ENCODE data around the gene IFI16.
"Not testable (repeated sequence)": the region's sequence is repeated elsewhere in the genome, so short reads cannot be mapped to it uniquely, and the experiment has no call there.

Gene IFI16

GRCh38 chr1:159009704-159010361 is at the start of gene IFI16:
Gene IFI16, plus strand, starts transcription at chr1:159009907. Its CDS starts 4,774 bp downstream, at chr1:159014681.
- peak; percentile 56 for DNase-seq (ENCODE audit: low read depth in 2 of 2)

GRCh38 chr1:158961178-158961577 is 48.5 kb upstream of the IFI16 start:
- DNase-seq (ENCODE audit: low read depth in 2 of 2): no peak

- no peak for DNase-seq (ENCODE audit: low read depth in 2 of 2)
These were observed 46.7 kb upstream of the IFI16 start for GRCh38 chr1:158962983-158963382.

- DNase-seq (ENCODE audit: low read depth in 2 of 2): no peak
These were observed 40.5 kb upstream of the IFI16 start for GRCh38 chr1:158969166-158969565.

DNA sequence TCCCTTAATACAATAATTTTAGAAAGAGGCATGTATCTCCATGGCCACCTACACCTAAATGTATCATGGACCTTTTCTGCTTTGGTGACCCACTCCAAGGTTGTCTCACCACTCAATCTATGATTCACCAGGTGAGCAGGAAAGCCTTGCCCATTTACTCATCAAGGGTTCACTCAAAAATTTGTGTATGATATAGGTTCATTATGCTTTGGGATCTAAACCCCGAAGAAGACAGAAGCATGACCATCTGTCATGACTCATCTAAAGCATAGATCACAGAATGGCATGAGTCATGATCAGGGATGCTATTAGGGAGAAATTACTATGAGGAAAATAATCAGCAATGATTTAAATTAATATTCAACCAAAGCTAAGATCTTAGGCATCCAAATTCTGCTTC is 39.9 kb upstream of the IFI16 start:
- DNase-seq (ENCODE audit: low read depth in 2 of 2): peak in 1 of 2 donors; percentile 20

- DNase-seq (ENCODE audit: low read depth in 2 of 2): no peak
These were observed 36.9 kb upstream of the IFI16 start for GRCh38 chr1:158972841-158973240.

DNA sequence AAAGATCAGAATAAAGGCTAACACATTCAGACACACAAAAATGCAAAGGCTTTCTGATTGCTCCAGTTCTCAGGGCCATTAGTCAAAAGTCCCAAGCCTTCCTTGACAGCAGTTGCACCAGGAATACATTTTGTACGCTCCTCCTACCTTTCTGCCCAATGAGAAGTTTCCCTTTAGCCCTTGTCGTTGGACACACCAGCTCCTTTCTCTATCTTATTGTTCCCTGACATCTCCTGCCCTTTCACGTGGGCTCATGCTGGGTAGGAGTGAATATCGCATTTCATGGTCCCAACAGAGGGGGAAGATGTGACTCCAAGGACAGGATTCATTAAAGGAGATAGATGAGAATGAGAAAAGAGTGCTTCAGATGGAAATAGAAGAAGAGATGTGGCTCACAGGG is 33.5 kb upstream of the IFI16 start:
- no peak for DNase-seq (ENCODE audit: low read depth in 2 of 2)

DNA sequence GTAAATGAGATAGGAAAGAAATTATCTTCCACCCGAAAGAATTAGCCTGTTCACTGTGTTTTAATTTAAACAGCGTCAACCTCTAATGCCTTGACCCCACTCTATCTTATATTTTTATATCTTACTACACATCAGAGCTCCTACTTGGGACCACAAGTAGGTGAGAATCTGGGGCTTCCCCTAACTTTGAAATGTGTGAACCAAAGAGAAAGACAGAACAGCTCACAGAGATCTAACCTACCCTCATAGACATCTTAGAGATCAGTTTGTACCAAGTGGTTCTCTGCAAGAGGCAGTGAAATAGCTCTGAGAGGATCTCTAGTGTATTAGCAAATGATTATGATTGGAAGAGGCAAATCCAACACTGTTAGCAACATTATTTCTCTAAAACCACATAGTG is 31.0 kb upstream of the IFI16 start:
- no peak for DNase-seq (ENCODE audit: low read depth in 2 of 2)

DNA sequence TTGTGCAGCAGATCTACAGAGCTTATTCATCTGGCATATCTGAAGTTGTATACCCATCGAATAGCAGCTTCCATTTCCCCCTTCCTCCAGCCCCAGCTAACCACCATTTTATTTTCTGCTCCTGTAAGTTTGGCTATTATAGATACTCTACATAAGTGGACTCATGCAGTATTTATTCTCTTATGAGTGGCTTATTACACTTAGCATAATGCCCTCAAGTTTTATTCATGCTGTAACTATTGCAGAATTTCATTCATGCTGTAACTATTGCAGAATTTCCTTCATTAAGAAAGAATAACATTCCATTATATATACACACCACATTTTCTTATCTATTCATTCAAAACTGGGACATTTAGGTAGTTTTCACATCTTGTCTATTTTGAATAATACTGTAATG is 30.5 kb upstream of the IFI16 start:
- DNase-seq (ENCODE audit: low read depth in 2 of 2): no peak

DNA sequence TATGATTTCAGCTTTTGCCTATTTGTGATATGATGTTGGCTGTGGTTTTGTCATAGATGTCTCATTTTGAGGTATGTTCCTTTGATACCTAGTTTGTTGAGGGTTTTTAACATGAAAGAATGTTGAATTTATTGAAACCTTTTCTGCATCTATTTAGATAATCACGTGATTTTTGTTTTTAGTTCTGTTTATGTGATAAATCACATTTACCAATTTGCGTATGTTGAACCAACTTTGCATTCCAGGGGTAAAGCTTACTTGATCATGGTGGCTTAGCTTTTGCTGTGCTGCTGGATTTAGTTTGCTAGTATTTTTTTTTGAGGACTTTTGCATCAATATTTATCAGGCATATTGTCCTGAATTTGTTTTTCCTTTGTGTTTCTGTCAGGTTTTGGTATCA is 26.5 kb upstream of the IFI16 start:
- DNase-seq (ENCODE audit: low read depth in 2 of 2): no peak

DNA sequence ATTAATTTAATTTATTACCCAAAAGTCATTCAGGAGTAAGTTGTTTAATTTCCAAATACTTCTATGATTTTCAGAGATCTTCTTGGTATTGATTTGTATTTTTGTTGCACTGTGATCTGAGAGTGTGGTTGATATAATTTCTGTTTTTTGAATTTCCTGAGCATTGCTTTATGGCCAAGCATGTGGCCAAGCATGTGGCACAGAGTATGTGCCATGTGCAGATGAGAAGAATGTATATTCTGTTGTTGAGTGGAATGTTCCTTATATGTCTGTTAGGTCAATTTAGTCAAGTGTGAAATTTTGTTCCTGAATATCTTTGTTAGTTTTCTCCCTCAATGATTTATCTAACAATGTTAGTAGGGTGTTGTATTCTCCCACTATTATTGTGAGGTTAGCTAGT is 25.3 kb upstream of the IFI16 start:
- no peak for DNase-seq (ENCODE audit: low read depth in 2 of 2)

DNA sequence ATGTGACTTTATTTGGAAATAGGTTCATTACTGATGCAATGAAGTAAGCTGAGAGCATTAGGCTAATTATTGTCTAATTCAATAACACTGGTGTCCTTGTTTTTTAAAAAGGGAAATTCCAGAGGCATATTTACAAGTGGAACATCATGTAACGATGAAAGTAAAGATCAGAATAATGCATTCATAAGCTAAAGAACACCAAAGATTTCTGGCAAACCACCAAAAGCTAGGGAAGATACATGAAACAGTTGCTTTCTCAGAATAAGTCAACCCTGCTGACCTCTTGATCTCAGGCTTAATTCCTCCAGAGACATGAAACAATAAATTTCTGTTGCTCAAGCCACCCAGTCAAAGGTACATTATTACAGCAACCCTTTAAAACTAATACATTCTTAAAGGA is 20.3 kb upstream of the IFI16 start:
- DNase-seq (ENCODE audit: low read depth in 2 of 2): no peak

GRCh38 chr1:158992787-158993312 is 16.9 kb upstream of the IFI16 start:
- no peak for DNase-seq (ENCODE audit: low read depth in 2 of 2)

DNA sequence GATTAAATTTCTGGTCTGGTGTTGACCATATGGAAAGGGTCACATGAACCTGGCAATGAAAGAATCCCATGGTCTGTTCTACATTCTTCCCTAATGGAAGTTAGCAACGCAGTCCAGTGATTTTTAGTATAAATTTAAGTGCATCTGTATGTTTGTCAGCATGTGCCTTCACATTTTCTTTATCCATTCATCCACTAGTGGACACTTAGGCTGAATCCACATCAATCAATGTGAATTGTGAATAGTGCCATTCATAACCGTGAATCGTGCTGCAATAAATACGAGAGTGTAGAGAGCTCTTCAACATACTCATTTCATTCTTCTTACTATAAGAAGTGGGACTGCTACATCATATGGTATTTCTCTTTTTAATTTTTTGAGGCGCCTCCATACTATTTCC is 12.7 kb upstream of the IFI16 start:
- DNase-seq (ENCODE audit: low read depth in 2 of 2): no peak

DNA sequence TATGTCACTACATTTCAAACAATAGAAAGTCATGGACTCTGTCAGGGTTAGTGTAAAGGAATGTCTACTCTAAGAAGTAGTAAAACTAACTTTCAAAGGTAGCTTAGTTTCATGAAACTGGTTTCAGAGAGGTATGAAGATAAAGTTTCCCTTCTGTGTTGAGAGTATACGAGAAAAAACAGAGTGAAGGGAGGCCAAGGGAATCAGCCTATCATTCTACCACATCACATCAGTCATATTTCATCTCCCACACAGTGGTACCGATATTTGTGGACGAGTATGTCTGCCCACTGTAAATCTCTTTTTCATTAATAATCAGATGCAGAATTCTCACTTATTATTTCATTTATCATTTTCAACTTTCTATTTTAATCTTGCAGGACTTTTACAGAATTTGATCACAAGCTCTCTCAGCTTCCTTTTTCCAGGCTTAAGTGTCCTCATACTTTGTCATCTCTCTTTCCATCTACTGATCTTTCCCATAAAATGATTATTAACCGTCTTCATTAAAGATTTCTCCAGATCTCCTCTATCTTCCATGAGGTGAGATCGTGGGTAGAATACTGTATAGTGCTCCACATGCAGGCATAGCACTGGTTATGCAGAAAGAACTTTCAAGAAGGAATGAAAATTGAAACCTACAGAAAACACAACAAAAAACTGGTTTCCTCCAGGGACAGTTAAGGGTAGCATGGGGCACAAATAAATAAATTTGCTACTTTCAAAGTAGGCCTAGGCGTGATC is 11.5 kb upstream of the IFI16 start:
- no peak for DNase-seq (ENCODE audit: low read depth in 2 of 2)

DNA sequence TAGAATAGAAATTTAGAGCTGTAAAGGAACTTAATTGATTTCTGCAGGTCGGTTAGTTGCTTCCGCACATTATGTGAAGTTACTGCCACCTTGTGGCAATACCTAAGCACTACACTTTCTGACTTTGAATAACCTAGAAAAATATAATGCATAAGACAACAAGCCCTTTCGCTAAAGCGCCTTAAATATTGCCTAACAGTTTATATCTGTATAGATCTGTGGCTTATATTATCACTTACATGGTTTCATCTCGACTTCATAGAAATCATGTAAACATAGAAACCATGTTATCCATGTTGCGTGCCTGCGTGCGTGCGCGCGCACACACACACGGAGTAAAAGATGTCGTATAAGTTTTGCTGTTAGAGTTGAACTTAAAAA is 10.9 kb upstream of the IFI16 start:
- no peak for DNase-seq (ENCODE audit: low read depth in 2 of 2)

DNA sequence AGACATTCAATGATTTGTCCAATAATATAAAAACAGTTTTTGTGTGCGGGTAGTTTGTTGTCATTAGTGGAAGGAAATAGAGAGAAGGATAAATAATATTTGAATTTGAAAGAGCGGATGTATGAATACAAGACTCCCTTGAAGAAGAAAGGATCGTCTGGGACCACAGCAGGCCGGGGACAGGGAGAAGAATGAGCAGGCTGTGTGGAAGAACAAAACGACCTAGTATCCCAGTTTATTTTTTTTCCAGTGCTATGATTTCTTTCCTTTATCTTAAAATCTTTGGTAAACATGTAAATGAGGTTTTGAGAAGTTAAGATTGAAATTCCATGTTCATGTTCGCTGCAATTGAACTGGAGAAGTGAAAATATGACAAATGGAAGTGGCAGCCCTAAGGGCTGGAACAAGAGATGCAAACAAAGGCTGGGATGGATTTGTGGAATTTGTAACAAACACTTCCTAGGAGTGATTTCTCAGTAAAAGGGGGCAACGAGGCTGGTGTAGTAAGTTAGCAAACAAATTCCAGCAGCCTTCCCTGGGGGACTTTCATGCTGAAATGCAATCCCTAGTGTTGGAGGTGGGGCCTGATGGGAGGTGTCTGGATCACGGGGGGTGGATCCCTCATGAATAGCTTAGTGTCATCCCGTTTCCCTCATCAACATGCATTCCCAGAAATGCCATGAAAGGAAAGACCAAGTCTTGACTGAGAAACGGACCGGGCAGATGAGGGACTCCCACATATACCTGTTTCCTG is 10.2 kb upstream of the IFI16 start:
- no peak for DNase-seq (ENCODE audit: low read depth in 2 of 2)

- DNase-seq (ENCODE audit: low read depth in 2 of 2): no peak
These were observed 9.7 kb upstream of the IFI16 start for GRCh38 chr1:159000070-159000409.

GRCh38 chr1:159000625-159001024 is 9.1 kb upstream of the IFI16 start:
- no peak for DNase-seq (ENCODE audit: low read depth in 2 of 2)

DNA sequence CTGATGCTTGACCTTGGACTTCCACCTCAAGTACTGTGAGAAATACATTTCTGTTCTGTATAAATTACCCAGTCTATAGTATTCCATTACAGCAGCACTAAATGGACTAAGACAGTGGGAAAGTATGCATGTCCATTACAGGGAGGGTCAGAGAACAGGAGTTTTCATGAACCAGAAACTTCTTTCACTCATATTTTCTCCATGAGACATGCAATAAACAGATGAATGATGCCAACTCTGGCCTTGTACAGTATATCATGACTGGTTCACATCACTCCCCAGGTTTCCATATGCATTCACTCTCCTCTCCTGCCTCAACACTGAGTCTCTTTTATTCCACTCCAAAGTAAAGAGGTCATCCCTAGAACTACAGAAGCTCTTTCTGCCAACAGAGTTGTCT is 4.5 kb upstream of the IFI16 start:
- no peak for DNase-seq (ENCODE audit: low read depth in 2 of 2)

- DNase-seq (ENCODE audit: low read depth in 2 of 2): no peak
These were observed 4.0 kb upstream of the IFI16 start for GRCh38 chr1:159005676-159006075.

DNA sequence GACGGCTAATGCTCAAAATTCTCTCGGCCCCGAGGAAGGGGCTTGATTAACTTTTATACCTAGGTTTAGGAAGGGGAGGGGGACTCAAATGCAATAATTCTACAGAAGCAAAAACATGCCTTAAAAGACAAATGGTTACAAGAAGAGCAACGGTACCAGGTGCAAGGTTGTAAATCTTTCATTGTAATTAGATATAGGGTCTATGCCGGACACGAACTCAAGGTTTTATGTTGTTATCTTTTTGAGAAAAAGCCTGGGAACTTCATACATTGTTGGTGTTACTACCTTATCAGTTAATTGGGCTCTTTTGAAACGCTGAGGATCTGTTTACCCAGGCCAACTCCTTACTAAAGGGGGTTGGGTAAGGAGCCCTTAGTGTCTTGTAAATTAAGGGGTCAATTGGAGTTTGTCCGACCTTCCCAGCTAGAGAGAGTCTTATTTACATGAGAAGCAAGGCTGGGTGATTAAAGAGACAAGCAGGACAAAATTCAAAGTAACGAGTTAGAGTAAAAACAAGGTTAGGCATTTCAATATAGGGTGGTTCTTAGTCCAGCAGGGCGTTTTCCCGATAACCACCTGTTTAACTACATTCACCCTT is 3.4 kb upstream of the IFI16 start:
- DNase-seq (ENCODE audit: low read depth in 2 of 2): not testable (repeated sequence)

Data from stimulated activated CD4-positive, alpha-beta T cell treated with anti-CD3 and anti-CD28 coated beads, Interleukin-15, amount 100 ng/mL, for 48 hours (primary cell).